HAP-1 (cell line): ENCODE data around the gene BIN1.
"Not testable (repeated sequence)": the region's sequence is repeated elsewhere in the genome, so short reads cannot be mapped to it uniquely, and the experiment has no call there.

Source experiments
- DNase-seq, 2 experiments: peaks; one replicate each; pipeline ENCODE4 v3.0.0-alpha.2; 2016 to 2020; ENCODE audit warnings: low spot score in 2 of 2
- H3K27me3 ChIP-seq: fragments of 250-450 bp; sonication (Bioruptor Pico); 2 replicates; pipeline ENCODE4 v1.5.1; 2020; ENCODE audit warnings: low read depth, mild to moderate bottlenecking, moderate library complexity
- H3K36me3 ChIP-seq: fragments of 250-450 bp; sonication (Bioruptor Pico); replicated peaks from 2 replicates; pipeline ENCODE4 v1.5.1; 2020; ENCODE audit warnings: mild to moderate bottlenecking
- H3K4me1 ChIP-seq: fragments of 250-450 bp; sonication (Bioruptor Pico); 2 replicates; pipeline ENCODE4 v1.5.1; 2020; ENCODE audit warnings: mild to moderate bottlenecking
- H3K4me3 ChIP-seq: fragments of 250-450 bp; sonication (Bioruptor Pico); 2 replicates; pipeline ENCODE4 v1.5.1; 2020; ENCODE audit warnings: mild to moderate bottlenecking, moderate library complexity
- H3K9me3 ChIP-seq: fragments of 250-450 bp; sonication (Bioruptor Pico); 2 replicates; pipeline ENCODE4 v1.5.1; 2020; ENCODE audit warnings: mild to moderate bottlenecking, moderate library complexity
- in situ Hi-C: fragments of 300-500 bp; cut with MboI; formaldehyde crosslinking; loops from 3 replicates; pipeline ENCODE4 v1.14.3; 2020; ENCODE audit warnings: low sequenced_read_pairs, inconsistent platforms, mixed read lengths

BIN1 gene

DNA sequence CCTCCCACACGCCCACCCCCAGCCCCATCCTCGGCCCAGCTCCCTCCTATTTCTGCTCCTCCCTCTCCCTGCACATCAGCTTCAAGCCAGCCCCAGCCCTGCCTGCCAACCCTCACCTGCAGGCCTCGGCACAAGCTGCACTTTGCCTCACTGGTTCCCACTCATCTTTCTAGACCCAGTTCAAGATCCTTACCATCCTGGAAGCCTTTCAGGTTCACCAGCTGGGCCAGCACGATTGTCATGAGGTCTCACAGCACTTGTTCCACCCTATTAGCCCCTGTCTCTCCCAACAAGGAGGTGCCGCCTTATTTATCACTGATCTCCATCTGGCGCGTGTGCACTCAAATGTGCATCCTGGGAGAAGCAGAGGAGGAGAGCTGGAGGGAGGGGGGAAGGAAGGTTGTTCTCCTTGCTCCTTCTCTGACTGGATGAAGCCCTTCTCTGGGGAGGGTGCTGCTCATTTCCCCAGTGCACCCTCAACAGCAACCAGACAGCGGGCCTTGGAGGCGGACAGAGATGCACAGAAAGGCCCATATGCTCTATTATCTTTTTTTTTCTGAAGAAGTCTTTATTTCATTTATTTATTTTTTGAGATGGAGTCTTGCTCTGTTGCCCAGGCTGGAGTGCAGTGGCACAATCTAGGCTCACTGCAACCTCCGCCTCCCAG, 15.5 kb upstream of the BIN1 start:
- Histone ChIP-seq H3K27me3 (peaks cover 7% of the 10 kb centered on the region), H3K9me3 (no peaks in the 10 kb centered on the region), H3K36me3 (no peaks in the 10 kb centered on the region), H3K4me1 (no peaks in the 10 kb centered on the region), H3K4me3 (no peak overlapping the region)
- in situ Hi-C loops = no loop called here
- DNase-seq = no peak

DNA sequence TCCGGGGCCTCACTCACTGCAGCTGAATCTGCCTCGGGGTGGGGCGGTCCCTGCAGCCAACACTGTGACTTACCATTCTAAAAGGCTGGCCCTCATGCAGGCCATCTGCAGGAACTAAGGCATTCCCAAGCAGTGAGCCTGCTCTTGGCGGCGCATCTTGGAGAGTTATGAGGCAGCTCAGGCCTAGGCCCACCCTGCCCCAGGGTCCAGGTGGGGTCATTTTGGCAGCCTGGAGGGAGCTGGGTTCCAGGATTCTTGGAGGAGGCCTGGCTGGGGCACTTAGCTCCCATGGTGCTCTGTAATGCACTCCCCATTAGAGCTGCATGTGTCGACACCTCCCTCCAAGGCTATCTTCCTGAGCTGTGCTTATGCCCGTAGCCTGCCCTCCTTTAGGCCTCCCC, 14.8 kb upstream of the BIN1 start:
- Histone ChIP-seq H3K27me3 (peaks cover 7% of the 10 kb centered on the region), H3K4me3 (no peak overlapping the region), H3K4me1 (no peaks in the 10 kb centered on the region), H3K9me3 (no peaks in the 10 kb centered on the region), H3K36me3 (no peaks in the 10 kb centered on the region)
- in situ Hi-C loops = no loop called here
- DNase-seq = no peak

DNA sequence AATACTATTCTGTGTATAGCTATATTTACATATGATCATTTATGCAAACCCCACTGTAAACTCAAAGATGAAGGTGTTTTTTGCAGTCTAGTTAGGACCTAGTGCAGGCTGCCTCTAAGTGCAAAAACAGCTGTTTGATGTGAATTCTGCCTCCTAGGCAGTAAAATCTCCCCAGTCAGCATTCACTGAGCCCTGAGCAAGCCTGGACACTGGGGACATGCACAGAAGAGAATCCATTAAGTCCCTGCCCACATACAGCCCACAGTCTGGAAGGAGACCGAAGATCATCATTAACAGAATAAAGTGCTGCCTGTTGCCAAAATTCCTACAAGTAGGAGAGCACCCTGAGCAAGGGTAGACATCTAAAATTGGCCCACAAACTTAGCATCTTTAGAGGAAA, 14.4 kb upstream of the BIN1 start:
- Histone ChIP-seq H3K27me3 (peaks cover 6% of the 10 kb centered on the region), H3K4me1 (no peaks in the 10 kb centered on the region), H3K9me3 (no peaks in the 10 kb centered on the region), H3K4me3 (no peak overlapping the region), H3K36me3 (no peaks in the 10 kb centered on the region)
- in situ Hi-C loops = no loop called here
- no peak for DNase-seq

DNA sequence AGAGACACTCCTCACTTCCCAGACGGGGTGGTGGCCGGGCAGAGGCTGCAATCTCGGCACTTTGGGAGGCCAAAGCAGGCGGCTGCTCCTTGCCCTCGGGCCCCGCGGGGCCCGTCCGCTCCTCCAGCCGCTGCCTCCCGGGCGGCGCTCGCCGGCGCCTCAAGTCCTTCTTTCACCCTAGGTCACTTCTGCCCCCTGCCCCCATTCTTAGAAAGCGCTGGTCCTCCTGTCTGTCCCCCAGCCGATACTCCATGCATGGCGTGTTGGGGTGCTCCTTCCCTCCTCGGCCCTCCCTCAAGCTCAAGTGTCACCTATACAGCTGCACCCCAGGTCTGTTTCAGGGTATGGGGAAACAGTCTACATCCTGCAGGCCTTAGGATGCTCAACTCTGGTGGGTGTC, 13.5 kb upstream of the BIN1 start:
- H3K4me1 ChIP-seq, H3K9me3 ChIP-seq, H3K27me3 ChIP-seq, H3K4me3 ChIP-seq, H3K36me3 ChIP-seq, DNase-seq, in situ Hi-C loops: not testable (repeated sequence)

DNA sequence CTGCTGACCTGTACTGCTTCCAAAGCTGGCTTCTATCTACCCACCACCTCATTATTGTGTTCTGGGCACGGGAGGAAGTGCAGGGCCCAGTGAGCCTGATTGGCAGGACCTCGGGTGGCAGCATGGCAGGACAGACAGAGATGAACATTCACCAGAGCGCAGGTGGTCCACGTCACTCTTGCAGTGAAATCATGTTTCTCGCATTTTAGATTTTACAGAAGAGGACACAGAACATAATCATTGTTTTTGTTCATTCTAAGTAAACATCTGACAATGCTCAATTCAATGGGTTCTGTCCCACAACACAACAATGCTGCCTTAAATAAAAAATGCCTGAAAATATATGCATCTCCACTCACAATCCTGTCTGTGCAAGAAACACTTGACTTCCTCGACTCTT, 11.5 kb upstream of the BIN1 start:
- H3K4me3 ChIP-seq = no peak overlapping the region
- H3K4me1 ChIP-seq = no peaks in the 10 kb centered on the region
- no peak for DNase-seq
- H3K36me3 ChIP-seq = no peaks in the 10 kb centered on the region
- in situ Hi-C loops = no loop called here
- H3K27me3 ChIP-seq = no peaks in the 10 kb centered on the region
- H3K9me3 ChIP-seq = no peaks in the 10 kb centered on the region

DNA sequence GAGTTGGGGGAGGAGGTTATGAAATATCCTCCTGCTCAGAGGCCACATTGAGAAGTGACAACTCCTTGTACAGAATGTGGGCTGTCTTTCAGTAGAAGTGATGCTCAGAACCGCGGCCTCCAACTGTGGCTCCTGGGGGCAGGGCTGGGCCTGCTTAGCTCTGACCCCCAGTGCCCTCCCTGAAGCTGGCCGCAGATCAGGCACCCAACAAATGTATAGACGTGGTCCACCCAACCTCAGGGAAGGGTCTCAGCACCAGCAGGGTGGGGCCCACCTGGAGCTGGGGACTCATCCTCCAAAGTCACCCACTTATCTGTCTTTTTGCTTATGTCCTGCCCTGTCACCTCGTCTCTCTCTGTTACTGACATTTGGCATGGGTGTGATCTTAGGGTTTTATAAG, 11.1 kb upstream of the BIN1 start:
- DNase-seq = no peak
- Histone ChIP-seq H3K9me3 (no peaks in the 10 kb centered on the region), H3K4me1 (no peaks in the 10 kb centered on the region), H3K36me3 (no peaks in the 10 kb centered on the region), H3K4me3 (no peak overlapping the region), H3K27me3 (no peaks in the 10 kb centered on the region)
- in situ Hi-C loops = no loop called here

DNA sequence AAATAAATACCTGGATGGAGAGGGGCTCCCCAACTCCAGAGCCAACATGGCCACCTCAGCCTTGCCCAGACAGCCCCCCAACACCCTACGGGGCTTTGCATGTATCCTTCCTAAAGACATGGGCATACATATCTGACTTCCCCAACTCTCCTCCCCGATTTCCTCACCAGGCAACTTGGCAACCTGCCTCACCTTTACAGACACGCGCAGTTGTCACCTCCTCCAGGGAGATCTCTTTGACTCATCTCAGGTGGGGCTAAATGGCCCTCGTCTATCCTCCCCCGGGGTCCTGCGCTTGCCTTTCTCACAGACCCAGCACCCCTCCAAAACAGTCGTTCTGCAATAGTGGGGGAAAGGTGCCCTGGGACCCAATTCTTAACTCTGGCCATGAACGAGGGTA, 10.6 kb upstream of the BIN1 start:
- no peaks in the 10 kb centered on the region for H3K4me1 ChIP-seq
- no peak overlapping the region for H3K4me3 ChIP-seq
- H3K9me3 ChIP-seq = no peaks in the 10 kb centered on the region
- in situ Hi-C loops = no loop called here
- DNase-seq = no peak
- H3K36me3 ChIP-seq = no peaks in the 10 kb centered on the region
- H3K27me3 ChIP-seq = no peaks in the 10 kb centered on the region

DNA sequence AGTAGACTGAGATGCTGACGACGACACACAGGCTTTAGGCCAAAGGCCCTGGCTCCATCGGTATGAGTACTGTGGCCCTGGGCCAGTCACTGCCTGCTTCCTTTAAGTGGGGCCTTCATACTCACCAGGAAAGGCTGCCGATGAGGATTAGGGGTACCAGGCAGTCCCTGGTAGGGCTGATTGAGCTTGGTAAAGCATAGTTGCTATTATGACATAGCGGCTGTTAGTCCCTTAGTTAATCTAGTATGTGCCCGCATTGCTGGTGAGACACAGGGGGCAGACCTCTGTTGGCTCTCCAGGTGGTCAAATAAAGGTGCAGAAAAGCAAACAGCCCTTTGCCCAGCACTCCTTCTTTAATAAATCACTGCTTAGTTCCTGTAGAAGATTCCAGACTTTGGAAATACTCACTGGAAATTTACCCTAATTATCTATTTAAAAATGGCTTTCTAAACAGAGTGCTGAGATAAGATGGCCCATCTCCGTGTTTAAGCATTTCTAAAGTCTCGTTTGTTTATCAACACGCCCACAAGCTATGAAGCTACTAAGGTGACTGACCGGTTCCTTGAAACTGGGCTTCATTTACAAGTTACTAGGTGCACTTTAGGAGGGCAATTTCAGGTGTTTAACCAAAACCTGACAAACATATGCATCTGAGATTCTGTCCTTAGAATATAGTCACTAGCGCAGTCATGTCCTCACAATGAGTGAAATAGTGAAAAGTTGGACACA, 8.7 kb upstream of the BIN1 start:
- Histone ChIP-seq H3K4me3 (no peak overlapping the region), H3K36me3 (no peaks in the 10 kb centered on the region), H3K27me3 (0 out of 2 replicates have a peak, but pooled peaks cover 3% of the 10 kb centered on the region), H3K9me3 (no peaks in the 10 kb centered on the region), H3K4me1 (no peaks in the 10 kb centered on the region)
- DNase-seq = no peak
- in situ Hi-C loops = no loop called here

DNA sequence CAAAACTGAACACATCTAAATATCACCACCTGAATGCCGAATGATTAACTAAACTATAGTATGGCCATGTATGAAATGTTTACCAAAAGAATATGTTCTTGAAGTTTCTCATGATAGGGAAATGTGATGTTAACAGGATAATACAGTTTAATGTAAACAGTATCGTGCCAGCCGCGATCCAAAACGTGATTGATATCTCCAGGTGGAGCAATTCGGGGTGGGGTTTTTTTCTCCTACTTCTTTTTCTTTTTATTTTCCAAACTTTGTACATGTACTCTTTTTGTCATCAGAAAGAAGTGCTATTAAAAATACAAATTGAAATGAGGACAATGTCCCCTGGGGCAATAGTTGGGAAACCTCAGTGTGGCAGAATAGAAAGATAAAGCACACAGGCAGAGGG, 4.0 kb upstream of the BIN1 start:
- in situ Hi-C loops = no loop called here
- DNase-seq = no peak
- H3K4me1 ChIP-seq = no peaks in the 10 kb centered on the region; the same call in 1 of the 2 replicates
- H3K4me3 ChIP-seq = no peak overlapping the region
- no peaks in the 10 kb centered on the region for H3K9me3 ChIP-seq
- 0 out of 2 replicates have a peak, but pooled peaks cover 3% of the 10 kb centered on the region for H3K27me3 ChIP-seq
- no peaks in the 10 kb centered on the region for H3K36me3 ChIP-seq

DNA sequence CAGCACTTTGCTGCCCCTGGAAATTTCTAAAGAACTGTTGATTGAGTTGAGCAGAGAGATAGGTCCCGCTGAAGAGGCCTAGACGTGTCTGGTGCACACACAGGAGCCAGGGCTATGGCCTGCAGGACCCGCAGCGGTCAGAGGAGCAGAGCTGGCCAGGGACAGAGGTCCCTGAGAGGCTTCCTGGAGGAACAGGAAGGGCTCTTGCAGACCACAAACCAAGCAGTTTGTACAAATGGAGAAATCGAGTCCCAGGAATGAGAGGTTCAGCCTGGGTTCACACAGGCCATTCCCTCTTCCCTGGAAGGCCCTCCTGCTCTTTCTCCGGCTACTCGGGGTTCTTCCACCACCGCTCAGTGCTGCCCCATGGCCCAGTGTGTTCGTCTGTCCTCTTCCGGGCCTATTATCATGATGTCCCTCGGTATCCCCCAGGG, 1.2 kb upstream of the BIN1 start:
- H3K4me3 ChIP-seq = no peak overlapping the region
- no peaks in the 10 kb centered on the region for H3K9me3 ChIP-seq
- H3K4me1 ChIP-seq = peaks cover 4% of the 10 kb centered on the region
- no peaks in the 10 kb centered on the region for H3K36me3 ChIP-seq
- H3K27me3 ChIP-seq = 0 out of 2 replicates have a peak, but pooled peaks cover 3% of the 10 kb centered on the region
- no peak for DNase-seq
- in situ Hi-C loops = no loop called here

DNA sequence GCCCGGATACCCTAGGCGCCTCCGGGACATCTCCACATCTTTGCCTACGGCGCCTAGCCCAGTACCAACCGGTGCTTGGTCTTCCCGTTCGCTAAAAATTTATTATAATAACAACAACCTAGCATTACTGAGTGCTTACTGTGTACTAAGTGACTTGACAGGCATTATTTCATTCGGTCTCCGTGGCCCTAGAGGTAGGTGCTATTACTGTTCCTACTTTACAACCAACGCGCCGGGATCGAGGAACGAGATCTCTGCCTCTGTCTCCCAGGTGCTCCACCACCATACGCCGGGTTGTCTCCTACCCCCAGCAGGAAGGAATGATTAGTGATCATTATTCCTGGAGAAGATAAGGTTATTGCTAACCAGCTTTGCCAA, 657 bp upstream of the BIN1 start:
- DNase-seq = peak; percentile 5 to 36
- Histone ChIP-seq H3K27me3 (0 out of 2 replicates have a peak, but pooled peaks cover 3% of the 10 kb centered on the region), H3K36me3 (no peaks in the 10 kb centered on the region), H3K9me3 (no peaks in the 10 kb centered on the region), H3K4me1 (peaks cover 4% of the 10 kb centered on the region), H3K4me3 (peak overlapping the region; percentile 61)
- in situ Hi-C loops = no loop called here

DNA sequence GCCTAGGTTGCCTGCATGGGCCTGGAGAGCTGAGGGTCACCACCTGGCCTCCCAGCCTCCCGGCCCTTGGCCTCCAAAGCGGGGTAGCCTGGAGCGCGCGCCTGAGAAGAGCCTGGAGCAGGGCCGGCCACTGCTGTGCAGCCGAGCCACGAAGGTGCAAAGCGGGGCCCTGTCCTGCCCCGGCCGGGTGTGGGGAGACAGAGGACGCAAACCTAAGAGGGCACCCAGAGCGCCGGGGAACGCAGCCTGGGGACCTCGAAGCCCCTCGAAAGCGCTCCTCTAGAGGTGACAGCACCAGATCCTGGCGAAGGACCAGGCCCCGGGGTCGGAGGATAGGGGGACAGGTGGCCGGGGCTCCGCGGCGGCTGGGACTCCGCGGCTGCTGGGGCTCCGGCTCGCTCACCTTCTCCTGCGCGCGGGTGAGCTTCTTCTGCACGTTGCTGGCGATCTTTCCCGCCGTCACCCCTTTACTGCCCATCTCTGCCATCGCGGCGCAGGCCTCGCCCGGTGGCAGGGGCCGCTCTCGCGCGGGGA, 430 bp downstream of the BIN1 start:
- peak in 1 of 2 experiments; percentile 35 for DNase-seq
- Histone ChIP-seq H3K4me3 (peak overlapping the region; percentile 61), H3K9me3 (no peaks in the 10 kb centered on the region), H3K4me1 (peaks cover 4% of the 10 kb centered on the region), H3K36me3 (no peaks in the 10 kb centered on the region), H3K27me3 (no peaks in the 10 kb centered on the region)
- in situ Hi-C loops = no loop called here

DNA sequence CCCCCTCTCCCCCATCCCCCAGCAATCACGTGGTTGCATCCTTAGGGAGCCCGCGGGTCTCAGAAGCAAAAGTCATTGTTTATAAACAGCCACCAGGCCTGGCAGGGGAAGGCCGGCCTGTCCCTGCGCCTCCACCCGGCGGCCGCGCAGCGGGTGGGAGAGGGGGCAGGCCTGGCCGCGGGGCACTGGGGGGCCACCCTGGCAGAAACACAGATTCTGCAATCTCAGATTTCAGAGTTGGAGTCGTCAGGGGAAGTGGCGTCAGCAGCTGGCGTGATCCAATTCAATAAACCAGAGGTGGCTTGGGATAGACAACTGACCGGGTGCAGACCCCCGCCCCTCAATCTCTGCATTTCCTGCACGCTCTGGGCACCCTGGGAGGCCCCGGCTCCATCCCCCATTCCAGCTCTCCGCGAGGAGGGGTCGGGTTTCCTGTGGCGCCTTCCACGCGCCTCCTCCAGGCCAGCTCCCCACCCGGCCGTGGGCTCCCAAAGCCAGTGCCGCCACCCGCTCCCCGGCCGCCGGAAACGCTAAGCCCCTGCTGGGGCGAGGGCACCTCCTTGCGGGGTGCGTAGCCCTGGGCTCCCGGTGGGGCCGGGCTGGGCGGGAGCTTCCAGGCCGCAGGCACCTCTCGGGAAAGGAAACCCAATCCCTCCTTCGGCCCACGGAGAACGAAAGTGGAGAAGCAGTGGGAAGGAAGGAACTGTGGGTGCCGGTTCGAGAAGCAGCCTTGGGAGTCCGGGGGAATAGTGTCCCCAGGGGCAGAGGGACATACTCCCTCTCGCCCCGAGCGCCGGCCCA, 1.1 kb downstream of the BIN1 start:
- H3K4me1 ChIP-seq = peaks cover 4% of the 10 kb centered on the region
- in situ Hi-C loops = no loop called here

More for the DNA sequence above, 1.1 kb downstream of the BIN1 start:
- Histone ChIP-seq H3K27me3 (no peaks in the 10 kb centered on the region), H3K9me3 (no peaks in the 10 kb centered on the region), H3K4me3 (peak overlapping the region; percentile 61), H3K36me3 (no peaks in the 10 kb centered on the region)
- DNase-seq = peak; percentile 18 to 55
